Astrocyte of the cerebellum (primary cell): Measurements from ENCODE around the gene CR1.

ENCODE experiments used
- DNase-seq: peaks from one replicate; pipeline ENCODE4 v3.0.0-alpha.2; 2011; ENCODE audit warnings: low read depth
- H3K4me3 ChIP-seq: 2 replicates; pipeline ENCODE4 v1.5.1; 2011; ENCODE audit warnings: mild to moderate bottlenecking, low read depth, low read length, moderate library complexity
- CTCF ChIP-seq: IDR thresholded peaks from 2 replicates; pipeline ENCODE4 v1.5.1; 2012; ENCODE audit warnings: low read length, low read depth, moderate library complexity, mild to moderate bottlenecking; ENCODE audit errors: missing control alignments
- in situ Hi-C: cut with HindIII; loops from 2 replicates; pipeline ENCODE4 v1.10.0; 2017; ENCODE audit warnings: low sequenced_read_pairs

Gene CR1

GRCh38 chr1:207644166-207644851 lies 148.4 kb downstream of the CR1 start:
- in situ Hi-C loops, result no loop called here
- no peak for TF ChIP-seq CTCF
- H3K4me3 ChIP-seq, result peak overlapping the region; percentile 53
- no peak for DNase-seq

- no peak for TF ChIP-seq CTCF
- DNase-seq, result peak; percentile 2
- H3K4me3 ChIP-seq, result peak within 1 kb of the TSS; percentile 53
- in situ Hi-C loops, result no loop called here
These were observed 149.1 kb downstream of the CR1 start, which contains the start of gene CR1L for GRCh38 chr1:207644852-207645634. Gene CR1L, plus strand, starts transcription at chr1:207645133. Its CDS starts 101 bp downstream, at chr1:207645234.

DNA sequence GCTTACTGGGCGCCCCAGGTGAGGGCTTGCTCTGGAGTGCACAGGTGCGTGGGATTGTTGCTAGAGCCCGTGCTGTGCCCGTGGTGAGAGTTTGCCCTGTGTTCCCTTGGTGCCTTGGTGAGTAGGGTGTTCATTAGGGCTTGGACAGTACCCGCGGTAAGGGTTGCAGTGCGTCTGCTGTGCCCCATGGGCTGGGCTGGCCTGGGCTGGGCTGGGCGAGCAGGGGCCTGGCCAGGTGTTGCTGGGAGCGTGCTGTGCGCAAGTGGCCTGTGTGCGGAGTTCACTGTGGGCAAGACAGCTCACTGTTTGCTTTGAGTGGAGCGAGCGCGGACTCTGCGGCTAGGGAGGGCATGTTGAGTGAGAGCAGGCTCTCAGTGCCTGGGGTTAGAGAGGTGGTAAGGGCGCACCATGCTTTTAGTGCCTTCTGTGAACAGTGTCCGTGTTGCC lies 149.7 kb downstream of the CR1 start:
- no peak for TF ChIP-seq CTCF
- H3K4me3 ChIP-seq, result peak overlapping the region; percentile 53
- DNase-seq, result no peak
- in situ Hi-C loops, result no loop called here

DNA sequence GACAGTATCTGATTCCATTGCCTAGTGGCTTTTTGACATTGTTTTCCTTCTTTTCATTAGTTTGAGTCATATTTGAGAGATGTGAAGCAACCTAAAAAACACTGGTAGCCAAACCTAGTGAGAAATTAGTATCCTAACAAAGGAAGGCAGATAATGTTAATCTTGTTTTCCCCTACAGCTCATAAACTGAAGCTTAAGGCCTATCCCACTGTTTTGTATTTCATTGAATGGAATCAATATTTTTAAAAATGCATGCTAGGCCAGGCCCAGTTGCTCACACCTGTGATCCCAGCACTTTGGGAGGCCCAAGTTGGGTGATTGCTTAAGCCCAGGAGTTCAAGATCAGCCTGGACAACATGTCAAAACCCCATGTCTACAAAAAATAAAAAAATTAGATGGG lies 150.2 kb downstream of the CR1 start:
- in situ Hi-C loops, result no loop called here
- no peak overlapping the region for H3K4me3 ChIP-seq
- no peak for DNase-seq
- no peak for TF ChIP-seq CTCF

DNA sequence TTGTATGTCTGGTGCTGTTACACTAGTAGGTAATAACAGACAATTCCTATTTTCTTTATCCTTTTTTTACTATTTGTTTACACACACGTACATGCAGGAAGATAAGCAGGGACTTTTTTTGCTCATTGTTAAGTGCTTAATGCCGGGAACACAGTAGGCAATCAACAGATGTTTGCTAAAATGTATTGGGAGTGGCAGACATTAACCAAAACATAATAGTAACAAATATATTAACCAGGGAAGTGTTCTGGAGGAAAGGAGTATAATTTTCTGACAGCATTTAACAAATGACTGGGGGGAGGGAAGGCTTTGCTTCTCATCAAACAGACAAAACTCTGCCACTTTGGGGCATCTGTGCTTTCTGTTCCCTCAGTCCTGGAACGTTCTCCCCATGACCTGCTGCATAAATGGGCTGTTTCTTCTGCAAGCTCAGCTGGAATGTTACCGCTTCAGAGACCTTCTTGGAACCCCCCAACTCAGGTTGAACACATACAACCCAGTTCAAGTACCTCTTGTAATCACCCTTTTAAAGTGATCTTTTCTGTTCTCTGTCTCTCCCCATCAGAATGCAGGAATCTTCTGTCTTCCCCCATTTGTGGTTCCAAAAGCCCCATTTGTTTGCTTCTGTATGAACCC lies 151.1 kb downstream of the CR1 start:
- no peak for TF ChIP-seq CTCF
- no peak for DNase-seq
- in situ Hi-C loops, result no loop called here
- no peak overlapping the region for H3K4me3 ChIP-seq

DNA sequence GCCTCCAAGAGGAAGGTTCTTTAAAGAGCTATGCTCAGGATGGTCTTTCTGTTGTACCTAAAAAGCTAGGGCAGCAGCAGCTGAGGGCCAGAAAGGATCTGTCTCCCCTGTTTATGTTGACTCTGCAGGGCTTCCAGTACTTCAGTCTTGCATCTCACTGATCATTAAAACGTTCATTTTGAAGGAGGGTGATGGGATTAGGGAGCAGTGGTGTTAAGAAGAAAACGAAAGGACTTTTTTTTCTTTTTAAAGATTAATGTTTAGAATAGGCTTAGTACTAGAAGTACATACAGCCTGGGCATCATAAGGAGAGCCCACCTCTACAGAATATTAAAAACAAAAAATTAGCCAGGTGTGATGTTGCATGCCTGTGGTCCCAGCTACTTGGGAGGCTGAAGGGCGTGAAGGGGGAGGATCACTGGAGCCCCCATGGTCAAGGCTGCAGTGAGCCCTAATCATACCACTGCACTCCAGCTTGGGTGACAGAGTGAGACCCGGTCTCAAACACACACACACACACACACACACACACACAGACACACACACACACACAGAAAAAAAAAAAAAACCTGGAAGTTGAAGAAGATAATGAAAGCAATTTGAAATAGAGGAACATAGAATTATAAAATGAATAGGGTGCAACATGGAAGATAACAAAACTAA lies 151.8 kb downstream of the CR1 start:
- no peak for TF ChIP-seq CTCF
- no peak overlapping the region for H3K4me3 ChIP-seq
- no peak for DNase-seq
- in situ Hi-C loops, result no loop called here
